ENCODE results near the gene METTL2B.
A peak's percentile ranks its signal among the peaks of the same experiment; 100 is the strongest.

Gene METTL2B

DNA sequence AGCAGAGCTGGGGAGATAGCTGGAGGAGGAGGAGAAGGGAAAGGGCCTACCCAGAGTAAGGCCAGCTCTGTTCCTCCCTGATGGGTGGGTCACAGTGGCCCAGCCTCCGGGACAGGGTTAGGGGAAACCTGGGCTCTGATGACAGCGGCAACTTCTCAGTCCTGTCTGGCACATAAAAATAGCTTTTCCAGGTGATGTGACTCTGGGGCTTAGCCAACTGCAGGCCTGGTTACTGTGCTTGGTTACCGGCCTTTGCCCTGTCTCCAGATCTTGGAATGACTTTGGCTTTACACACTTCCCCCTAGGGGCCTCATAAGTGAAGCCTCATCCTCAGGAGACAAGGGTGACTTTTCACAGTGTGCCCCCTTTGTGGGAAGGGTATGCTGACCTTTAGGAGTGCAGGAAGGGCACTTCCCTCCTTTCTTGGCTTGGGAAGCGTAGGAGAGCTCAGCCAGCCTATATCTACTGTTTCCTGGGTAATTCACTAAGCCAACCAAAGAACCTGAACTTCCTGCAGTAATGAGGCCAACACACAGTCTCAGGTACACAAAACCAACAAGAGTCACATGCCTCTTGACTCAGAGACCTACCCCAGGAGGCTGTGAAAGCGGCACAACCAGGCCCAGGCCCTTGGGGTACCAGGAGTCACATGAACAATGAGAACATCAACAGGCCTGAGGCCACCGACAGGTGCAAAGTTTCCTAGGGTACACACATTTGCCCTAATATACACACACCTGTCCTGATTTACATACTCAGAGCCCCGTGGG lies 32.5 kb upstream of the METTL2B start:
- H3K27me3 ChIP-seq (ENCODE audit: control insufficient read depth in 1 of 2, insufficient read depth in 2 of 2, low read length in 2 of 2): no peaks in the 10 kb centered on the region

DNA sequence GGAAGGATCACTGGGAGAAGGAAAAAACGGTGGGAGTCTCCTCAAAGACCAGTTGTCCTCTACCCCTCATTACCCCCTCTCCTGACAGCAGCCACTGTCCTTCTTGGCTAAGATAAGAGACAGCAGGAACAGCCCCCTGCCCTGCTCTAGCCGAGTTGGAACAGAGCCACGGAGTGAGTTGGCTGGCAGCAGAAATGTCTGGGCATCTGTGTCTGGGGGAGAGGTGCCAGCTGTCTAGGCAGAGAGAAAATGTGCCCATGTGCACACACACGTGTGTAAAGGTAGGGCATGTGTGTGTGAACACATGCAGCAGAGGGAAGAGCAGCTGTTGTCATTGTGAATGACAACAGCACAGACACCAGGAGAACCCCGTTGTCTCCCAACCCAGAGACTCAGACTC lies 30.2 kb upstream of the METTL2B start:
- no peaks in the 10 kb centered on the region for H3K36me3 ChIP-seq (ENCODE audit: control insufficient read depth in 1 of 2, insufficient read depth in 2 of 2, low read length in 2 of 2)
- no peak overlapping the region for H3K27ac ChIP-seq (ENCODE audit: low read depth, low read length)
- peaks cover 23 to 29% of the 10 kb centered on the region in 2 donors for H3K4me1 ChIP-seq (ENCODE audit: control insufficient read depth in 1 of 2, insufficient read depth in 2 of 2, low read length in 2 of 2)
- H3K4me3 ChIP-seq (ENCODE audit: low read depth in 1 of 2, low read length in 2 of 2): no peak overlapping the region
- no peaks in the 10 kb centered on the region for H3K9me3 ChIP-seq (ENCODE audit: control insufficient read depth in 1 of 2, low read length in 2 of 2)
- H3K9ac ChIP-seq (ENCODE audit: low read depth in 1 of 2, low read length in 2 of 2): no peak overlapping the region
- H3K27me3 ChIP-seq (ENCODE audit: control insufficient read depth in 1 of 2, insufficient read depth in 2 of 2, low read length in 2 of 2): no peaks in the 10 kb centered on the region

More for the DNA sequence above, 32.5 kb upstream of the METTL2B start:
- no peak overlapping the region for H3K27ac ChIP-seq (ENCODE audit: low read depth, low read length)
- no peaks in the 10 kb centered on the region for H3K36me3 ChIP-seq (ENCODE audit: control insufficient read depth in 1 of 2, insufficient read depth in 2 of 2, low read length in 2 of 2)
- peaks cover 23 to 32% of the 10 kb centered on the region in 2 donors for H3K4me1 ChIP-seq (ENCODE audit: control insufficient read depth in 1 of 2, insufficient read depth in 2 of 2, low read length in 2 of 2)
- H3K4me3 ChIP-seq (ENCODE audit: low read depth in 1 of 2, low read length in 2 of 2): peak overlapping the region in 1 of 2 donors; percentile 10
- no peaks in the 10 kb centered on the region for H3K9me3 ChIP-seq (ENCODE audit: control insufficient read depth in 1 of 2, low read length in 2 of 2)
- H3K9ac ChIP-seq (ENCODE audit: low read depth in 1 of 2, low read length in 2 of 2): peak overlapping the region in 1 of 2 donors; percentile 25

DNA sequence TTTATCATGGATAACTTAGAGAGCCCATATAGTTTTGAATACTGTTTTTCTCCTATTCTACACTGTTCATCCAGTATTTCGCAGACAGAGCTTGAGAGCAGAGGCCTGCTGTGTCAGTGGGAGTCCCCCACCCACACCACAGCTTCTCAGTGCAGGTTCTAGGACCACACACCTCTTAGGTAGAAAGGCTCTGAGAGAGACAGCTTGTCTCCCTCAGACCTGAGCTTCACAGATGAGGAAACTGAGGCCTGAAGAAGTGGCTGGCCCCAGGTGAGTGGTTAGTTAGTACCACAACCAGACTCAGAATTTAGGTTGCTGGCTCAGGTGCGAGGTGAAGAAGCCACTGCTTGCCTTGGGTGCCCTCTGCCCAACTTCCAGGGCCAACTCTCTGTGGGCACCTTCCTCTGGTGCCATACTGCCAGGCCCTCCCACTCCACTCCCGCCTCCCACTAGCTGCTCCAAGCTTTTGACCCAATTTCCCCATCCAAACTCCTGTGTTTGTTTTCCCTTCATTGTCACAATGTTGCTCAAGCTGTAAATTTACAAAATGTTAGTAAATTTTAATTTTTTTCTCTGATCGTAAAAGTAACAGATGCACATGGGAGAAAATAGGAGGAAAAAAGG lies 28.5 kb upstream of the METTL2B start:
- H3K36me3 ChIP-seq (ENCODE audit: control insufficient read depth in 1 of 2, insufficient read depth in 2 of 2, low read length in 2 of 2): no peaks in the 10 kb centered on the region
- H3K9ac ChIP-seq (ENCODE audit: low read depth in 1 of 2, low read length in 2 of 2): no peak overlapping the region
- H3K4me3 ChIP-seq (ENCODE audit: low read depth in 1 of 2, low read length in 2 of 2): no peak overlapping the region
- H3K9me3 ChIP-seq (ENCODE audit: control insufficient read depth in 1 of 2, low read length in 2 of 2): no peaks in the 10 kb centered on the region
- peaks cover 17 to 18% of the 10 kb centered on the region in 2 donors for H3K4me1 ChIP-seq (ENCODE audit: control insufficient read depth in 1 of 2, insufficient read depth in 2 of 2, low read length in 2 of 2)
- no peak overlapping the region for H3K27ac ChIP-seq (ENCODE audit: low read depth, low read length)
- no peaks in the 10 kb centered on the region for H3K27me3 ChIP-seq (ENCODE audit: control insufficient read depth in 1 of 2, insufficient read depth in 2 of 2, low read length in 2 of 2)

- Histone ChIP-seq H3K9me3 (ENCODE audit: control insufficient read depth in 1 of 2, low read length in 2 of 2) (no peaks in the 10 kb centered on the region), H3K27me3 (ENCODE audit: control insufficient read depth in 1 of 2, insufficient read depth in 2 of 2, low read length in 2 of 2) (no peaks in the 10 kb centered on the region), H3K4me3 (ENCODE audit: low read depth in 1 of 2, low read length in 2 of 2) (no peak overlapping the region), H3K36me3 (ENCODE audit: control insufficient read depth in 1 of 2, insufficient read depth in 2 of 2, low read length in 2 of 2) (no peaks in the 10 kb centered on the region), H3K27ac (ENCODE audit: low read depth, low read length) (no peak overlapping the region), H3K4me1 (ENCODE audit: control insufficient read depth in 1 of 2, insufficient read depth in 2 of 2, low read length in 2 of 2) (peaks cover 14 to 19% of the 10 kb centered on the region in 2 donors), H3K9ac (ENCODE audit: low read depth in 1 of 2, low read length in 2 of 2) (no peak overlapping the region)
Observed at GRCh38 chr7:128448751-128449302, 27.7 kb upstream of the METTL2B start.

DNA sequence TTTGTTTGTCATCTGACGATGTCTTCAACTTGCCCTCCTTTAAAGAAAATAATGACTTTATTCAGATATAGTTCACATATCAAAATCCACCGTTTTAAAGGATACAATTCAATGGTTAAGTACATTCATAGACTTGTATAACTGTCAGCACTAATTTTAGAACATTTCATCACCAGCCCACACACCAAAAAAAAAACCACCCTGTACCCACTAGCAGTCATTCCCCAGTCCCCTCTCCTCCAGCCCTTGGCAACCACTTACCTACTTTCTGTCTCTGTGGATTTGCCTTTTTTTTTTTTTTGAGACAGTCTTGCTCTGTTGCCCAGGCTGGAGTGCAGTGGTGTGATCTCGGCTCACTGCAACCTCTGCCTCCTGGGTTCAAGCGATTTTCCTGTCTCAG lies 26.1 kb upstream of the METTL2B start:
- H3K9ac ChIP-seq (ENCODE audit: low read depth in 1 of 2, low read length in 2 of 2): no peak overlapping the region
- peaks cover 19 to 24% of the 10 kb centered on the region in 2 donors for H3K4me1 ChIP-seq (ENCODE audit: control insufficient read depth in 1 of 2, insufficient read depth in 2 of 2, low read length in 2 of 2)
- H3K36me3 ChIP-seq (ENCODE audit: control insufficient read depth in 1 of 2, insufficient read depth in 2 of 2, low read length in 2 of 2): no peaks in the 10 kb centered on the region
- H3K27ac ChIP-seq (ENCODE audit: low read depth, low read length): no peak overlapping the region
- no peaks in the 10 kb centered on the region for H3K27me3 ChIP-seq (ENCODE audit: control insufficient read depth in 1 of 2, insufficient read depth in 2 of 2, low read length in 2 of 2)
- H3K9me3 ChIP-seq (ENCODE audit: control insufficient read depth in 1 of 2, low read length in 2 of 2): no peaks in the 10 kb centered on the region
- no peak overlapping the region for H3K4me3 ChIP-seq (ENCODE audit: low read depth in 1 of 2, low read length in 2 of 2)

DNA sequence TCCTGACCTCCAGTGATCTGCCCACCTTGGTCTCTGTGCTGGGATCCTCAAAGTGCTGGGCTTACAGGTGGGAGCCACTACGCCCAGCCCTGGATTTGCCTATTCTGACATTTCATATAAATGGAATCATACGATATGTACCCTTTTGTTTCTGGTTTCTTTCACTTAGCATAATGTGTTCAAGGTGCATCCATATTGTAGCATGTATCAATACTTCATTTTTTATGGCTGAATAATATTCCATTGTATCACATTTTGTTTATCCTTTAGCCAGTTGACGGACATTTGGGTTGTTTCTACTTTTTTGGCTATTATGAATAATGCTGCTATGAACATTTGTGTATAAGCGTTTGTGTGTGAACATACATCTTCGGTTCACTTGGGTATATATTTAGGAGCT lies 25.6 kb upstream of the METTL2B start:
- no peak overlapping the region for H3K4me3 ChIP-seq (ENCODE audit: low read depth in 1 of 2, low read length in 2 of 2)
- no peak overlapping the region for H3K27ac ChIP-seq (ENCODE audit: low read depth, low read length)
- H3K9me3 ChIP-seq (ENCODE audit: control insufficient read depth in 1 of 2, low read length in 2 of 2): no peaks in the 10 kb centered on the region
- H3K27me3 ChIP-seq (ENCODE audit: control insufficient read depth in 1 of 2, insufficient read depth in 2 of 2, low read length in 2 of 2): no peaks in the 10 kb centered on the region
- peaks cover 20 to 24% of the 10 kb centered on the region in 2 donors for H3K4me1 ChIP-seq (ENCODE audit: control insufficient read depth in 1 of 2, insufficient read depth in 2 of 2, low read length in 2 of 2)
- no peak overlapping the region for H3K9ac ChIP-seq (ENCODE audit: low read depth in 1 of 2, low read length in 2 of 2)
- H3K36me3 ChIP-seq (ENCODE audit: control insufficient read depth in 1 of 2, insufficient read depth in 2 of 2, low read length in 2 of 2): no peaks in the 10 kb centered on the region

GRCh38 chr7:128452552-128452951 lies 24.0 kb upstream of the METTL2B start:
- Histone ChIP-seq H3K4me1 (ENCODE audit: control insufficient read depth in 1 of 2, insufficient read depth in 2 of 2, low read length in 2 of 2) (peaks cover 32 to 38% of the 10 kb centered on the region in 2 donors), H3K9ac (ENCODE audit: low read depth in 1 of 2, low read length in 2 of 2) (no peak overlapping the region), H3K27ac (ENCODE audit: low read depth, low read length) (no peak overlapping the region), H3K27me3 (ENCODE audit: control insufficient read depth in 1 of 2, insufficient read depth in 2 of 2, low read length in 2 of 2) (no peaks in the 10 kb centered on the region), H3K36me3 (ENCODE audit: control insufficient read depth in 1 of 2, insufficient read depth in 2 of 2, low read length in 2 of 2) (no peaks in the 10 kb centered on the region), H3K9me3 (ENCODE audit: control insufficient read depth in 1 of 2, low read length in 2 of 2) (no peaks in the 10 kb centered on the region), H3K4me3 (ENCODE audit: low read depth in 1 of 2, low read length in 2 of 2) (no peak overlapping the region)

DNA sequence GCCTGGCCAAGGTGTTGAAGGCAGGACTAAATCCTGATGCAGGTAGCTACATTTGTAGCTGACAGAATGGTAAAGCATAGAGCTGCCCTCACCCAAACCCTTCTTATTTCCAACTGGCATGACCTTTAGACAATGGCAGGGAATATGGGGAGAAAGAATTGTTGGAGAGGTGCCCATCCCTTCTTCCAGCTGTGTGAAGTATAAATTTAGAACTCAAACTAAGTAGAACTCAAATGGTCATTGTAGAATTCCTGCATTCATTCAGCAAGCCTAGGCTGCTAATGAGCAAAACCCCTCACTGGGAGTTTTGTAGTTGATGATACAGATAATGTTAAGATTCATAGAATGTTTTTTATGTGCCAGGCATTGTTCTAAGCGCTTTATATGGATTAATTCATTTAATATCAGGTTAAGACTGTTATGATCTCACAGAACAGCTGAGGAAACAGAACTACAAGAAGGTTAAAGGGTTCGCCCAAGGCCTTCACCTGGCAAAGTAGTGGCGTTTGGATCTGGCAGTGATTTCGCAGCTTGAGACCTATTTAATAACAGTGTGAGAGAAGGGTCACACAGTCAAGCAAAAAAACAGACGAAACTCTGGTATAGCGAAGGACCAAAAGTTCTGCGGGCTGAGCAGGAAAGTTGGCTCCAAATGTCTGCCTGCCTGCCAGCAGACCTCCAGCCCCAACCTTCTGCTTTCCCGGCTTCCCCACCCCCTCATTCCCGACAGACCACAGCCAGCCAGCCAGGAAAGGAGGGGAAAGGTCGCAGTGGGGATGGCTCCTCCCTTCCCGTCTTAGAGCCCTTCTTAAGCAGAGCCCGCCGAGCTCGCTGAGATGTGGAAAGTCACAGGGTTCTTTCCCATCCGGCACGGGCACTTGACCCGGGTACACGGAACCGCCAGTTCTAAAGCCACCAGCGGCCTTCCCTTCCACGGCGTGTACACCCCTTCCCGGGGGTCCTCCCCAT lies 22.4 kb upstream of the METTL2B start:
- Histone ChIP-seq H3K4me3 (ENCODE audit: low read depth in 1 of 2, low read length in 2 of 2) (peak overlapping the region; percentile 38 to 42), H3K4me1 (ENCODE audit: control insufficient read depth in 1 of 2, insufficient read depth in 2 of 2, low read length in 2 of 2) (peaks cover 40 to 41% of the 10 kb centered on the region in 2 donors), H3K27ac (ENCODE audit: low read depth, low read length) (peak overlapping the region; percentile 81), H3K27me3 (ENCODE audit: control insufficient read depth in 1 of 2, insufficient read depth in 2 of 2, low read length in 2 of 2) (no peaks in the 10 kb centered on the region), H3K36me3 (ENCODE audit: control insufficient read depth in 1 of 2, insufficient read depth in 2 of 2, low read length in 2 of 2) (no peaks in the 10 kb centered on the region), H3K9ac (ENCODE audit: low read depth in 1 of 2, low read length in 2 of 2) (peak overlapping the region; percentile 10 to 28), H3K9me3 (ENCODE audit: control insufficient read depth in 1 of 2, low read length in 2 of 2) (no peaks in the 10 kb centered on the region)

DNA sequence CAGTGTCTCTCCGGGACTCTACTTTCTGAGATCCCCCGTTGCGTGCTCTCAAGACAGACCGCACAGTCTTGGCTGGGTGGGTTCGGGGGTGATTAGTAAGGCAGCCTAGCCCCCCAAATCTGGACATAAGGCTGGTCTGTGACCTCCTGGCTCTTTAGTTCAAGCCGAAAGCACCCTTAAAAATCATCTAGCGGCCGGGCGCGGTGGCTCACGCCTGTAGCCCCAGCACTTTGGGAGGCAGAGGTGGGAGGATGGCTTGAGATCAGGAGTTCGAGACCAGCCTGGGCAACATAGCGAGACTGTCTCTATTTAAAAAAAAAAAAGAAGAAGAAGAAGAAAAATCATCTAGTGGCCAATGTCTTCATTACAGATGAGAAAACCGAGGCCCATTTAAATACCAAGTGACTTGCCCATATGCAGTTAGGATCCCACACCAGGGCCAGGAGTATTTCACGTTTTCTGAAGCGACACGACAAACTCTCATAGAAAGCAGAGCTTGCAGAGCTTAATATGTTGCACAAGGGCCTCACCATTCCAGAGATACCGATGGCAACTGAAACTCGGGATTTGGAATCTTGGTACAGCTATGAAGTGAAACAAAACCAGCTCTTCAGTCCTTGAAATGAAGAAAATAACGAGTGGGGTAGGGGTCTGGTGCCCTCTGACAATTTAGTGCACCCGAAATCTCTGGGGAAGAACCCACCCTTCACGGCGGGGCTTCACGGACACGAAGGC lies 21.6 kb upstream of the METTL2B start:
- Histone ChIP-seq H3K36me3 (ENCODE audit: control insufficient read depth in 1 of 2, insufficient read depth in 2 of 2, low read length in 2 of 2) (no peaks in the 10 kb centered on the region), H3K4me1 (ENCODE audit: control insufficient read depth in 1 of 2, insufficient read depth in 2 of 2, low read length in 2 of 2) (peaks cover 43 to 47% of the 10 kb centered on the region in 2 donors), H3K9ac (ENCODE audit: low read depth in 1 of 2, low read length in 2 of 2) (peak overlapping the region; percentile 76 to 99), H3K4me3 (ENCODE audit: low read depth in 1 of 2, low read length in 2 of 2) (peak overlapping the region; percentile 98), H3K27me3 (ENCODE audit: control insufficient read depth in 1 of 2, insufficient read depth in 2 of 2, low read length in 2 of 2) (no peaks in the 10 kb centered on the region), H3K27ac (ENCODE audit: low read depth, low read length) (peak overlapping the region; percentile 87), H3K9me3 (ENCODE audit: control insufficient read depth in 1 of 2, low read length in 2 of 2) (no peaks in the 10 kb centered on the region)
